GM18499 (cell line): ENCODE measurements around the gene FATE1.

Experiments
- ATAC-seq: cut with Tn5 transposase; IDR thresholded peaks from one replicate; pipeline ENCODE4 v1.9.1; 2021; ENCODE audit warnings: moderate number of reproducible peaks; ENCODE audit not compliant: insufficient read depth, unreplicated experiment

The FATE1 gene

GRCh38 chrX:151702741-151703340, 13.0 kb upstream of the FATE1 start:
- ATAC-seq: no peak

DNA sequence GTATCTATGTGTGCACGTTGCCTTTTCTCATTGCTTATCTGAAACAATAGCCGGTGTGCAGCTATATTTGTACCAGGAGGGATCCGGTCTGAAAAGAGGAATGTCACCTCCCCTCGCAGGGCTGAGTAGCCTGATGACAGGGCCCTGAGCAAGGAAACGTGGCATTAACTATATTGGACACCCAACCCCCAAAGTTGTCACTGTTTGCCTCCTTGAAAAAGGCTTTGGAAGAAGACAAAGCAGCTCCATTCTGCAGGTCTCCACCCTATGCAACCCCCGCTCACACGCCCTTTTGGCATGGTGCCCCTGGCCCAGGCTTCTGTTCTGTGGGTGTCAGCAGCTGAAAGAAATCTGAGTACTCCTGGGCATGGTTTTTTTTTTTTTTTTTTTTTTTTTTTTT, 12.3 kb upstream of the FATE1 start:
- ATAC-seq: no peak

- no peak for ATAC-seq
Observed at GRCh38 chrX:151704041-151704663, 11.7 kb upstream of the FATE1 start.

DNA sequence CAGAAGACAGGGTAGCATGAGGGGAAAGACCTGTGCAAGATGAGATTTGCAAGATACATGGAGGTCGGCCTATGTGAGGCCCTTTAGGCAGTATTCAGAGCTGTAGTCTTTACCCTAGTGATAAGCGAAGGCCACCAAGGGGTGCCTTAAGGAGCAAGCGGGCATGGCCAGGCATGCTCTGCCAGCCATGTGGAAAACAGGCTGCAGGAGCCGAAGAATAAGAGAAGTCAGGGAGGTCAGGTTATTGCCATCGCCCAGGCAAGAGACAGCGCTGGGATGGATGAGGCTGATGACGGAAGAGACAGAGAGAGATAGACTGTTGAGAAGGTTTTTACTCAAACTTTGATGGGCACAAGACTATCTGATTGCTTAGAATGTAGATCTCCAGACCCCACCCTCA, 7.0 kb upstream of the FATE1 start:
- no peak for ATAC-seq

GRCh38 chrX:151710457-151710856, 5.4 kb upstream of the FATE1 start:
- ATAC-seq: no peak

GRCh38 chrX:151711154-151711553, 4.7 kb upstream of the FATE1 start:
- no peak for ATAC-seq

DNA sequence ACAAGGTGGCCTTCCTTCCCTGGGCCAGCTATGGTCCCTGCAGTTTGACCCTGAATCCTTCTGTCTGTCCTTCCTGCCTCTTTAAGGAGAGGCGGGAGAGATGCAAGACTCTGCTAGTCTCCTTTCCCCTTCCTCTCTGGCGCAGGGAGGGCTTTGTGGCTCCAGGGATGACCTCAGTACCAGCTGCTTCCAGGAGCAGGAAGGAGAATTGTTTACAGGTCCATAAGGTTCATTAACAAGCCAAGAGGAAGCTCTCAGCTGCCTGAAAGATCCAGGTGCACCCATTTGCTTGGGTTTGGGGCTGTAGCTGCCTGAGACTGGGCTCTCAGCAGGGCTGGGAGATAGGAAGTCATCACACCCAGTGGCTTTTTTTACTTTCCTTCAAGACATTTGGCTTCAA, 4.0 kb upstream of the FATE1 start:
- no peak for ATAC-seq

DNA sequence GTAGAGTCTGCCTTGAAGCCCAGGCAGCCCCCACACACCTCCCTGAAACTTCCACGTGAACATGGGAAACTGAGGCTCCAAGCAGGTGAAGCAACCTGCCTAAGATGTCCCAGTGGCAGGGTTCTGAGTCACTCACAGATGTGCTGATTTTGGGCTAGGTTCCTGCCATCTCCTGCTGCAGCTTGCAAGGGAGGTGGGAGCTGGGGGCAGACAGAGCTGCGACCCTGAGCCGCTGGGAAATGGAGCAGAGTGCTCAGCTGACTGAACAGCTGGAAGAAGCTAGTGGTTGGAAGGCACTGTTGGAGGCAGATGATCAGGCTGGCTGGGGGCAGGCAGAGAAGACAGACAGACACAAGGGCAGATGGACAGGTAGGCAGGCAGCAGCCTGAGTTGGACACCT, 3.6 kb upstream of the FATE1 start:
- no peak for ATAC-seq

GRCh38 chrX:151713849-151714248, 2.0 kb upstream of the FATE1 start:
- no peak for ATAC-seq

DNA sequence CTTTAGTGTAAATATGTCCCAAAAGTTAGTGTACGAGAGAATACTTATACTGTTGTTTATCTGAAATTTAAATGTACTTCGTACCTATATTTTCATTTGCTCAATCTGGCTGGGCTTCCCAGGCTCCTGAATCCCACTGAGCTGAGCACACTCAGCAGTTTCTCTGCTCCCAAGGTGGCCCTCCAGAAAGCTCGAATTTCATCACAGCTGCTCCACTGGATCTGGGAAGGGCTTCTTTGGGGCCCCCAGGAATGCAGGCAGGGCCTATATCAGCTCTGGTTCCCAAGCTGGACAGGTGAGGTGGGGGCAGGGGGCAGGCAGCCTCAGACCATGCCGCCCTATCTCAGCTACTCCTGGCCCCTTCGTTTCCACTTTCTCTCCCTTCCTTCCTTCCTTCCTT, 1.5 kb upstream of the FATE1 start:
- no peak for ATAC-seq

- ATAC-seq: no peak
Observed at GRCh38 chrX:151722241-151722846, 6.5 kb downstream of the FATE1 start.

- no peak for ATAC-seq
Observed at GRCh38 chrX:151723156-151723760, 7.4 kb downstream of the FATE1 start.

- ATAC-seq: no peak
Observed at GRCh38 chrX:151724563-151725337, 8.9 kb downstream of the FATE1 start.

DNA sequence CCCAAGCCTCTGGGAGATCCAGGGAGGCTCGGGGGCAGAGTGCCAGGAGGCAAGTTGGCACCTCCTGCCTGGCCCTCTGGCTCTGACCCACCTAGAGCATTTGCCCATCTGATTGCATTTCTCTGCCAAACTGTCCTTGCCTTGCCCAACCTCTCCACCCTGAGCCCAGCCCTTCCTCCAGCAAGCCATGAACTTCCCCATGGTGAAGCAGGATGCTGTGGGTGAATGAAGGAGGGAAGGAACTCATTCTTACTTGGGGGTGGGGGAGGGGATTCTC, 9.4 kb downstream of the FATE1 start:
- ATAC-seq: no peak

- no peak for ATAC-seq
Observed at GRCh38 chrX:151726751-151727150, 10.9 kb downstream of the FATE1 start.

DNA sequence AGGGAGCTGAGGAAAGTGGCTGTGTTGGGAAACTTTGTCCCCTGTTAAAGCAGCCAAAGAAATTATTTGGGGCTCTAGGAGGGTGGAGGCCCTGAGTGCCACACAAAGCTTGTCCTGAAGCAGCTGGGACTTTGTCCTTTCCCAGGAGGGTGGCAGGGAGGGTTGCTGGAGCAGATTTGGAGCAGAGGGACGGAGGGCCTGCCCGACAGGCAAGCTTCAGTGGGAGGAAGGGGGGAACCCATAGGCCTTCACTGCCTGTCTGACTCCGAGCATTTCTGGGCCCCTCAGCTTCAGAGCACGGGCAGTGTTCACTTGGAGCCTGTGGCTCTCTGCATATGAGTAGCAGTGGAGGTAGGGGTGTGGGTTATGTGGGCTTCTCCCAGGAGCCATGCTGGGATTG, 11.5 kb downstream of the FATE1 start:
- no peak for ATAC-seq

GRCh38 chrX:151729056-151729725, 13.4 kb downstream of the FATE1 start:
- ATAC-seq: no peak

DNA sequence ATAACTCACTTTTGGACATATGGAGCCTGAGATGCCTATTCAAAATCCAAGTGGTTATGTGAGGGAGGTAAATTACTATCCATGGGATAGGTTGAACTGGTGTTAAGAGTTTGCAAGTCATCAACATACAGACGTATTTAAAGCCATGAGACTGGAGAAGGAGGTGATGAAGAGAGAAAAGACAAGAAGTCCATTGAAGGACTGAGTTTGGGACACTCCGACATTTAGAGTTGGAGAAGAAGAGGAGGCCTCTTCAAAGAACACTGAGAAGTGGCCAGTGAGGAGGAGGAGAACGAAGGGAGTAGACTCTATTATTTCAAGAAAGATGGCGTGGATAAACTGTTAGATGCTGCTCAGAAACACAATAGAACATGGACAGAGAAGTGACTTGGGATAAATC, 18.6 kb downstream of the FATE1 start, which contains the start of gene CNGA2:
CNGA2 (plus strand) TSS at position 301 of the 400 bp plus-strand sequence. CDS start 3,738 bp downstream, outside the sequence.
- ATAC-seq: no peak

- ATAC-seq: no peak
Observed at GRCh38 chrX:151735219-151735618, 19.4 kb downstream of the FATE1 start.

DNA sequence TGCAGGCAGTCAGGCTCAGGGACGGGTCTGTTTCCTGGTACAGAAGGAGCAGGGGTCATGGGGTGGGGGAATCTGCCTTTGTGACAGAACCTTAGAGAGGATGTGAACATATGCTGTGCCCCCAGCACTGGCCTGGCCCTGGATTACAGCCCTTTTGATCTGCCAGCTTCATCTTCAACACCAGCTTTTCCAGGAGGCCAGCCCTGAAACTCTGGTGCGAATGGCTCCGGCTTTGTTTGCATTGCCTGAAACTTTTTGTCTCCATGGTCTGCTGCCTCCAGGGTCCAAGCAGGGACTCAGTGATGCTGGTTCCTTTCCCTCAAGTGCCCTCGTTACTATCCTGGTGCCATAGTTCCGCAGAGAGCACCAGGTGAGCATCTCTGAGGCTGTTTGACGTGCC, 20.9 kb downstream of the FATE1 start:
- no peak for ATAC-seq
